Esophagus squamous epithelium (tissue), 4 donors: ENCODE data around the gene GATAD2A.

Experiments used
- CTCF ChIP-seq, 6 experiments: fragments of 450-650 bp in 4 of 6; fragments of 200-600 bp in 2 of 6; sonication (generic) in 2 of 6; IDR thresholded peaks; one replicate each; pipeline ENCODE4 v1.5.1; 2016 to 2019; ENCODE audit warnings: antibody characterized with exemption in 6 of 6, mild to moderate bottlenecking in 4 of 6, moderate library complexity in 4 of 6
- POLR2A ChIP-seq, 4 donors: fragments of 450-650 bp; IDR thresholded peaks; one replicate each; pipeline ENCODE4 v1.6.1; 2017; ENCODE audit warnings: antibody characterized with exemption in 4 of 4, mild to moderate bottlenecking in 4 of 4, moderate library complexity in 3 of 4

- no peak for TF ChIP-seq POLR2A (IDR thresholded peaks at IDR 0.05)
- no peak for TF ChIP-seq CTCF (IDR thresholded peaks at IDR 0.05)
Observed at GRCh38 chr19:19443902-19444680, 38.6 kb downstream of the GATAD2A start.
